Cardiac muscle cell (in vitro differentiated cells and primary cell): Measurements from ENCODE around the gene CSF3. TPM values are rescaled to one million over a fixed set of nuclear protein-coding genes. Genes with fewer than 3 reads are reported as not detected.

Source experiments
- DNase-seq, 2 donors: peaks; one replicate each; pipeline versions ENCODE4 v3.0.0 to v3.0.0-alpha.2; 2010 to 2017; ENCODE audit warnings: low read depth in 1 of 2, low spot score in 1 of 2
- H3K27ac ChIP-seq: fragments of 200-600 bp; sonication (generic); 2 replicates; pipeline ENCODE4 v1.5.1; 2016
- H3K27me3 ChIP-seq: fragments of 200-600 bp; sonication (generic); 2 replicates; pipeline ENCODE4 v1.6.0; 2016; ENCODE audit warnings: control low read depth
- H3K36me3 ChIP-seq: fragments of 200-600 bp; sonication (generic); 2 replicates; pipeline ENCODE4 v1.5.1; 2016; ENCODE audit warnings: control low read depth
- H3K4me1 ChIP-seq: fragments of 200-600 bp; sonication (generic); 2 replicates; pipeline ENCODE4 v1.8.1; 2017; ENCODE audit warnings: low read depth, mild to moderate bottlenecking, mixed run types
- H3K4me3 ChIP-seq: fragments of 200-600 bp; sonication (generic); 2 replicates; pipeline ENCODE4 v1.5.1; 2016; ENCODE audit warnings: mild to moderate bottlenecking
- H3K9me3 ChIP-seq: fragments of 200-600 bp; sonication (generic); 2 replicates; pipeline ENCODE4 v1.5.1; 2017; ENCODE audit warnings: low read depth, mild to moderate bottlenecking, control low read depth
- CTCF ChIP-seq: IDR thresholded peaks from 2 replicates; pipeline ENCODE4 v1.5.1; 2012; ENCODE audit warnings: low read depth, mild to moderate bottlenecking, low read length
- polyA plus RNA-seq: library from polyadenylated mRNA; unstranded; fragments of >200 nt; fragmentation: Nextera tagmentation; extraction: Ambion mirVana; gene quantifications from 2 replicates; pipeline ENCODE4 v1.2.1, GENCODE V29; 2016
- total RNA-seq: library from RNA; depleted of rRNA; stranded (reverse); fragments of >200 nt; gene quantifications from 2 replicates; pipeline ENCODE4 v1.2.3, GENCODE V29; 2016

Gene CSF3
- total and polyA plus RNA-seq, 2 experiments from 2014 or later: not detected

GRCh38 chr17:40065769-40066510, 50.7 kb downstream of the CSF3 start:
- Histone ChIP-seq H3K4me1 (peaks cover 59% of the 10 kb centered on the region), H3K4me3 (peak overlapping the region; percentile 93)

More at GRCh38 chr17:40065769-40066510, 50.7 kb downstream of the CSF3 start:
- no peaks in the 10 kb centered on the region for H3K27me3 ChIP-seq
- peak overlapping the region; percentile 84 for H3K27ac ChIP-seq
- no peak for DNase-seq
- no peak for TF ChIP-seq CTCF
- H3K36me3 ChIP-seq: no peaks in the 10 kb centered on the region
- H3K9me3 ChIP-seq: no peaks in the 10 kb centered on the region

Other genes starting within 250 kb of the CSF3 start
- gene IKZF3, start 151.1 kb upstream of the CSF3 start, total RNA-seq: 0.04 TPM in 1 of 2 replicates, not detected in the other
- gene IKZF3, start 151.1 kb upstream of the CSF3 start, polyA plus RNA-seq: 0.02 TPM in 1 of 2 replicates, not detected in the other
- not detected in 2 replicates for gene ZPBP2, start 147.2 kb upstream of the CSF3 start, total RNA-seq
- gene ZPBP2, start 147.2 kb upstream of the CSF3 start, polyA plus RNA-seq: not detected in 2 replicates
- gene GSDMB, start 96.8 kb upstream of the CSF3 start, total RNA-seq: 12.6 and 17.3 TPM in 2 replicates
- 3.1 and 5.2 TPM in 2 replicates for gene GSDMB, start 96.8 kb upstream of the CSF3 start, polyA plus RNA-seq
- gene ORMDL3, start 87.8 kb upstream of the CSF3 start, total RNA-seq: 49.4 and 52.8 TPM in 2 replicates
- 21.9 and 24.3 TPM in 2 replicates for gene ORMDL3, start 87.8 kb upstream of the CSF3 start, polyA plus RNA-seq
- gene LRRC3C, start 87.7 kb upstream of the CSF3 start, total RNA-seq: not detected in 2 replicates
- gene LRRC3C, start 87.7 kb upstream of the CSF3 start, polyA plus RNA-seq: not detected in 2 replicates
- gene GSDMA, start 52.4 kb upstream of the CSF3 start, total RNA-seq: not detected in 2 replicates
- gene GSDMA, start 52.4 kb upstream of the CSF3 start, polyA plus RNA-seq: not detected in 2 replicates
- 154 and 161 TPM in 2 replicates for gene PSMD3, start 34.6 kb upstream of the CSF3 start, total RNA-seq
- 139 and 160 TPM in 2 replicates for gene PSMD3, start 34.6 kb upstream of the CSF3 start, polyA plus RNA-seq
- gene MED24, start 39.0 kb downstream of the CSF3 start, total RNA-seq: 116 and 125 TPM in 2 replicates
- 102 and 121 TPM in 2 replicates for gene MED24, start 39.0 kb downstream of the CSF3 start, polyA plus RNA-seq
- 78.1 and 87.0 TPM in 2 replicates for gene THRA, start 47.5 kb downstream of the CSF3 start, total RNA-seq
- 58.1 and 65.4 TPM in 2 replicates for gene THRA, start 47.5 kb downstream of the CSF3 start, polyA plus RNA-seq
- gene NR1D1, start 85.1 kb downstream of the CSF3 start, total RNA-seq: 1.2 and 3.7 TPM in 2 replicates
- 1.7 and 4.2 TPM in 2 replicates for gene NR1D1, start 85.1 kb downstream of the CSF3 start, polyA plus RNA-seq
- 96.8 and 104 TPM in 2 replicates for gene MSL1, start 106.5 kb downstream of the CSF3 start, total RNA-seq
- 27.3 and 33.2 TPM in 2 replicates for gene MSL1, start 106.5 kb downstream of the CSF3 start, polyA plus RNA-seq
- 32.5 and 49.9 TPM in 2 replicates for gene CASC3, start 125.1 kb downstream of the CSF3 start, total RNA-seq
- 54.6 and 95.1 TPM in 2 replicates for gene CASC3, start 125.1 kb downstream of the CSF3 start, polyA plus RNA-seq
- gene RAPGEFL1, start 162.0 kb downstream of the CSF3 start, total RNA-seq: 7.1 and 12.2 TPM in 2 replicates
- gene RAPGEFL1, start 162.0 kb downstream of the CSF3 start, polyA plus RNA-seq: 10.1 and 10.6 TPM in 2 replicates
- gene WIPF2, start 203.9 kb downstream of the CSF3 start, total RNA-seq: 7.1 and 9.5 TPM in 2 replicates
- 20.0 and 21.8 TPM in 2 replicates for gene WIPF2, start 203.9 kb downstream of the CSF3 start, polyA plus RNA-seq